Measurements from ENCODE around the gene UBQLN4.

The UBQLN4 gene

GRCh38 chr1:156053768-156054499 is at the start of gene UBQLN4:
TSS of gene UBQLN4 (minus strand) at chr1:156053798. CDS start at chr1:156053701, 97 bp downstream.
- DNase-seq = peak; percentile 64 to 82 (median 74)

GRCh38 chr1:156102633-156103511 is 49.3 kb upstream of the UBQLN4 start:
- DNase-seq = no peak

GRCh38 chr1:156101880-156102279 is 48.3 kb upstream of the UBQLN4 start:
- DNase-seq = no peak

GRCh38 chr1:156100205-156100995 is 46.8 kb upstream of the UBQLN4 start:
- DNase-seq = no peak

GRCh38 chr1:156099282-156099681 is 45.7 kb upstream of the UBQLN4 start:
- DNase-seq = no peak

- no peak for DNase-seq
Measured at GRCh38 chr1:156098784-156099183, 45.2 kb upstream of the UBQLN4 start.

GRCh38 chr1:156097499-156098178 is 44.0 kb upstream of the UBQLN4 start:
- peak in 2 of 6 experiments; percentile 7 to 33 for DNase-seq

- peak; percentile 73 to 85 (median 78) for DNase-seq
Measured at GRCh38 chr1:156096640-156097391, 43.2 kb upstream of the UBQLN4 start.

- no peak for DNase-seq
Measured at GRCh38 chr1:156095906-156096508, 42.4 kb upstream of the UBQLN4 start.

- DNase-seq = no peak
Measured at GRCh38 chr1:156091610-156092009, 38.0 kb upstream of the UBQLN4 start.

GRCh38 chr1:156090840-156091188 is 37.2 kb upstream of the UBQLN4 start:
- DNase-seq = peak; percentile 65 to 86 (median 84)

- DNase-seq = no peak
Measured at GRCh38 chr1:156090138-156090839, 36.7 kb upstream of the UBQLN4 start.

- DNase-seq = no peak
Measured at GRCh38 chr1:156089704-156090103, 36.1 kb upstream of the UBQLN4 start.

GRCh38 chr1:156086256-156086662 is 32.7 kb upstream of the UBQLN4 start:
- no peak for DNase-seq

- DNase-seq = no peak
Measured at GRCh38 chr1:156083800-156084790, 30.5 kb upstream of the UBQLN4 start.

GRCh38 chr1:156082309-156083091 is 28.9 kb upstream of the UBQLN4 start, which contains the start of gene MEX3A:
TSS of gene MEX3A (minus strand) at chr1:156082465. CDS start at chr1:156081998, 467 bp downstream.
- DNase-seq = peak in 5 of 6 experiments; percentile 25 to 59 (median 52)

- no peak for DNase-seq
Measured at GRCh38 chr1:156081917-156082308, 28.3 kb upstream of the UBQLN4 start.

- no peak for DNase-seq
Measured at GRCh38 chr1:156081180-156081916, 27.8 kb upstream of the UBQLN4 start.

Measured in stimulated activated naive CD4-positive, alpha-beta T cell (primary cell).